GM18858 (cell line): ENCODE measurements around the gene FLVCR2.
"Not testable (repeated sequence)": the region's sequence is repeated elsewhere in the genome, so short reads cannot be mapped to it uniquely, and the experiment has no call there.

ENCODE experiments used
- ATAC-seq: cut with Tn5 transposase; IDR thresholded peaks from one replicate; pipeline ENCODE4 v1.9.1; 2021; ENCODE audit not compliant: unreplicated experiment

FLVCR2 gene

DNA sequence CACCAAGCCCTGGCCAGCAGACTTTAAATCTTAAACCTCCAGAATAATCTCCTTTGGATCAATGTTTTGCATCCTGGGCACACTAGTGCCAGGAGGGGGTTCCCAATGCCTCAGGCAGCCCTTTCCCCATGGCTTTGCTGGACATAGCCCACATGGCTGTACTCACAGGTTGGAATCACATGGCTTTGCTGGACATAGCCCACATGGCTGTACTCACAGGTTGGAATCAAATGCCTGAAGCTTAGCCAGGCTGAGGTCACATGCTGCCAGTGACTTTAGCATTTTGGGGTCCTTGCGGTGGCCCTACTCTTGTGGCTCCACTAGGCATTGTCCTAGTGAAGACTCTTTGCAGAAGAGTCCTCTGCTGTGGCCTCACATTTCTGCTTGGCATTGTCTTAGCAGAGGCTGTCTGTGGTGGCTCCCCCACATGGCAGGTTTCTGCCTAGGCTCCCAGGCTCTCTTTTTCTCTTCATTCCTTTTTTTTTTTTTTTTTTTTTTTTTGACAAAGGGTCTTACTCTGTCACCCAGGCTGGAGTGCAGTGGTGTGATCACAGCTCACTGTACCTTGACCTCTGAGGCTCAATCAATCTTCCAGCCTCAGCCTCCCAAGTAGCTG lies 13.0 kb downstream of the FLVCR2 start:
- no peak for ATAC-seq

DNA sequence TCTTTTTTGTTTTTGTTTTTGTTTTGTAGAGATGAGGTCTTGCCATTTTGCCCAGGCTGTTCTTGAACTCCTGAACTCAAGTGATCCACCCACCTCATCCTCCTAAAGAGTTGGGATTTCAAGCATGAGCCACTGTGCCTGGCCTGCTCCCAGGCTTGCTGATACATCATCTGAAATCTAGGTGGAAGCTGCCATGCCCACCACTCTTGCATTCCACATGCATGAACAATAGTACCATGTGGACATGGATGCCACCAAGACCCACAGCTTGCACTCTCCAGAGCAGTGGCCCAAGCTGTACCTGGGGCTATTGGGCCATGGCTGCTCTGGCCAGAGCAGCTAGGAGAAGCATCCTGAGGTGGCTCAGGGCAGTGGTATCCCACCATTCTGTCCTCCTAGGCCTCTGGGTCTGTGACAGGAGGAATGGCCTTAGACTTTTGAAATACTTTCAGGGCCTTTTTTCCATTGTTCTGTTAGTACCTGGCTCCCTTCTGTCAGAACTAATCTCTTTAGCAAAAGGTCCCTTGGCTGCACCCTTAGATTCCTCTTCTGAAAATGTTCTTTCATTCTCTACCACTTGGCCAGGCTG lies 13.7 kb downstream of the FLVCR2 start:
- no peak for ATAC-seq

DNA sequence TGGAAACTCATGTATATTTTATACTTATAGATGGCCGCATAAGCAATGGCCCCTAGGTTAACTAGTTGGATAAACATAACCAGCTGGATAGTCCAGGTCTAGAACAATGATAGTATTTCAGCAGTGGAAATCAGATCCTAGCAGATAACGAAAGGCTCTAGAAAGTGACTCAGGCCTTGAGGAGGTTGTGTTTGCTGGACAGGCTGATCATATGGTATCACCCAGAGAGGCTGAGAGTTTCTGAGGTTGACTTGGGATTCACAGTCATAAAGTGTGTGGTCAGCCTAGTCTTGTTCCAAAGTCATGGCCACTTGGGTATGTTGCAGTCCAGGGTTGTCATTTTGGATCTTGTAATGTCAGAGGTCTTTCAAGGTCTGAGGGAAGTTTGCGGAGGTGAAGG lies 16.8 kb downstream of the FLVCR2 start:
- ATAC-seq: no peak

DNA sequence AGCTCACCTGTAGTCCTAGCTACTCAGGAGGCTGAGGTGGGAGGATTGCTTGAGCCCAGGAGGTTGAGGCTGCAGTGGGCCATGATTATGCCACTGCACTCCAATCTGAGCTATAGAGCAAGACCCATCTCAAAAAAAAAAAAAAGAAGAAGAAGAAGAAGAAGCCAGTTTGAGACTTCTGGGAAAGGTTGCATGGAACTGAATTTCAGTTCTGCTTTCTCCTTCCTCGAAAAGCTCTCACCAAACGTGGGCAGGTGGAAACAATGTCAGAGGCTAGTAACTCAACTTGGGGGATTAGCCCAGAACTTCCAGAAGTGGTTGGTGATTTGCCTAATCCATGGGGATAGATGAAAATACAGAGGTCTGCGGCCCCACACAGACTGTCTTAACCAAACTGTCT lies 18.7 kb downstream of the FLVCR2 start:
- no peak for ATAC-seq

DNA sequence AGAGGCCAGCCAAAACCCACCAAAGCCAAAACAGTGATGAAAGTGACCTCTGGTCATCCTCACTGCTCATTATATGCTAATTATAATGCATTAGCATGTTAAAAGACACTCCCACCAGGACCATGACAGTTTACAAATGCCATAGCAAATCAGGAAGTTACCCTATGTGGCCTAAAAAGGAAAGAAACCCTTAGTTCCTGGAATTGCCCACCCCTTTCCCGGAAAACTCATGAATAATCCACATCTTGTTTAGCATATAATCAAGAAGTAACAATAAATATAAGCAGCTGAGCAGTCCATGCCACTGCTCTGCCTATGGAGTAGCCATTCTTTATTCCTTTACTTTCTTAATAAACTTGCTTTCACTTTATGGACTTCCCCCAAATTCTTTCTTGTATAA lies 21.7 kb downstream of the FLVCR2 start:
- ATAC-seq: not testable (repeated sequence)

DNA sequence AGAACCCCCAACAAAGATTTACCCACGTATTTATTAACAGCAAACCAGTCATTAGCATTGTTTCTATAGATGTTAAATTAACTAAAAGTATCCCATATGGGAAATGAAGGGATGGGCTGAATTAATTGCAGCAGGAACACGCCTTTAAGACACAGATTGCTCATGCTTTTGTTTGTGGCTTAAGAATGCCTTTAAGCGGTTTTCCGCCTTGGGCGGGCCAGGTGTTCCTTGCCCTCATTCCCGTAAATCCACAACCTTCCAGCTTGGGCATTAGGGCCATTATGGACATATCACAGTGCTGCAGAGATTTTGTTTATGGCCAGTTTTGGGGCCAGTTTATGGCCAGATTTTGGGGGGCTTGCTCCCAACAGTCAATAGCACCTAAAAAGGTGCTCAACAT lies 22.6 kb downstream of the FLVCR2 start:
- ATAC-seq: not testable (repeated sequence)

DNA sequence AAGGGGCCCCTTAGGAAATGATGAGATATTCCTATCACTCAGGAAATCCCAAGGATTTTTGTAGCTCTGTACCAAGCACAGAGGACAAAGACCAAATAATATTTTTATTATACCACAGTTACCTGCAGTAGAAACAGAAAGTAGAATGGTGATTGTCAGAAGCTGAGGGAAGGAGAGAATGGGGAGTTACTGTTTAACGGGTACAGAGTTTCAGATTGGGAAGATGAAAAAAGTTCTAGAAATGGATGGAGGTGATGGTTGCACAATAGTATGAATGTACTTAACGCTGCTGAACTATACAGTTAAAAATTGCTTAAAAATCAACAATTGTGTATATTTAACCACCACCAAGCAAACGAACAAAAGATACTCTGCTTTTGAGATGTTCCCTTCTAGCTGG lies 24.1 kb downstream of the FLVCR2 start:
- no peak for ATAC-seq

DNA sequence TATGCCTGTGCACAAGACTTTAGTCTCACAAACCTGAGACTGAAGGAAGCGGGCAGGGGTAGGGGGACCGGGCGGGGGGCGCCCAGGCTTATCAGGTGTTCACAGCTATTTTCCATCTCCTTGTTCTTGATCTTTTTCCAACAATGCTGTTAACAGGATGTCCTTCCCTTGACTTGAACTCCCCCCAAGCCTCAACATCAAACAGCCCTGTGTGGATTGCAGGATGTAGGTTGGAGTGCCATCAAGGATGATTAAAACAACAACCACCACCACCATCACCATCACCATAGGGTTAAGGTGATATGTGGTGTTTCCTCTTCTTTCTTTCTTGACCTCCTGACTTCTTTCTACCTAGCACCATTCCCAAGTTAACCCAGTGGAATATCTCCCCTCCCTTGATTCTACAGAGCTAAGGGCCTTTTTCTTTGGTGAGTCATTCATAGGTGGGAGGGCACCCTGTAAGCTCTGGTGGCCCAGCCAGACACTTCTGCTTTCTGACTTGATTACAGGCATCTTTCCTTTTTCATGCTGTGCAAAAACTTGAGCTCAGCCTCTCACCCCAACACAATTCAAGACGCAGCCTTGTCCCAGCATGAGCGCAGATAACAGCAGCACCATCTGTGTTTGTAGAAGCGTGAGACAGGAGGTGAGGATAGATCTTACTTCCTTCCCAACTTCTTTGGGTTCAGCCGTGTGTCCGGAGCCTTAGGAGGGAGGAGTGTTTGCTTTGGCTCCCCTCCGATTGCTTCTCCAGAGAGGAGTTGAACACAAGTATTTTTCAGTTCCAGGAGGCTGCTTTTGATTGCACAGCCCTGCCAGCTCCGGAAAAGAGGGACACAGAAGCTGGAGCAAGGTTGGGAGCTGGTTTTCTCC lies 26.8 kb downstream of the FLVCR2 start:
- ATAC-seq: no peak

DNA sequence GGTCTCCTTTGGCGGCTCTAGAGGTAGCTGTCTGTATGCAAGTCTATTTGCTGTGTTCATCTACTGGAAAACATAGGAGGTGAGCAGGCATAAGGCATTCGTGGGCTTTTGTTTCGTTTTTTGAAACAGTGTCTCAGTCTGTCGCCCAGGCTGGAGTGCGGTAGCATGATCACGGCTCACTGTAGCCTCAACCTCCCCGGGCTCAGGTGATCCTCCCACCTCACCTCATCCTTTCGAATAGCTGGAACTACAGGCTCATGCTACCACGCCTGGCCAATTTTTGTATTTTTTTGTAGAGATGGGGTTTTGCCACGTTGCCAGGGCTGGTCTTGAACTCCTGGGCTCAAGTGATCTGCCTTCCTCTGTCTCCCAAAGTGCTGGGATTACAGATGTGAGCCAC lies 27.5 kb downstream of the FLVCR2 start:
- no peak for ATAC-seq

DNA sequence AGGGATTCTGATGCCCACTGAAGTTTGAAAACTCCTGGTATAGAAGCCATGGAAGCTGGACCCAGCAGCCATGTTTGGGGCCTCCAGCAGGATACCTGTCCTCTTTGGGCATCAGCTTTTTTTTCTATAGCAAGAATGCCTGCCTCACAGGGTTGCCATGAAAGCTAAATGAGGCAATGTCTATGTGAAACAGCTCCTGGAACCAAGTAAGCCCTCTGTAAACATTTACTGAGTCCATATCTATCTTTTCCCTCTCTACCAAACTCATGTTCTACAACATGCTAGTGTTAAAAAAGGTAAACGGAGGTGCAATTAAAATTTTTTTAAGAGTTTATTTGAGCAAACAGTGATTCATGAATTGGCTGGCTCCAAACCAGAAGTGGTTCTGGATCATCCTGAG lies 28.6 kb downstream of the FLVCR2 start:
- ATAC-seq: no peak

DNA sequence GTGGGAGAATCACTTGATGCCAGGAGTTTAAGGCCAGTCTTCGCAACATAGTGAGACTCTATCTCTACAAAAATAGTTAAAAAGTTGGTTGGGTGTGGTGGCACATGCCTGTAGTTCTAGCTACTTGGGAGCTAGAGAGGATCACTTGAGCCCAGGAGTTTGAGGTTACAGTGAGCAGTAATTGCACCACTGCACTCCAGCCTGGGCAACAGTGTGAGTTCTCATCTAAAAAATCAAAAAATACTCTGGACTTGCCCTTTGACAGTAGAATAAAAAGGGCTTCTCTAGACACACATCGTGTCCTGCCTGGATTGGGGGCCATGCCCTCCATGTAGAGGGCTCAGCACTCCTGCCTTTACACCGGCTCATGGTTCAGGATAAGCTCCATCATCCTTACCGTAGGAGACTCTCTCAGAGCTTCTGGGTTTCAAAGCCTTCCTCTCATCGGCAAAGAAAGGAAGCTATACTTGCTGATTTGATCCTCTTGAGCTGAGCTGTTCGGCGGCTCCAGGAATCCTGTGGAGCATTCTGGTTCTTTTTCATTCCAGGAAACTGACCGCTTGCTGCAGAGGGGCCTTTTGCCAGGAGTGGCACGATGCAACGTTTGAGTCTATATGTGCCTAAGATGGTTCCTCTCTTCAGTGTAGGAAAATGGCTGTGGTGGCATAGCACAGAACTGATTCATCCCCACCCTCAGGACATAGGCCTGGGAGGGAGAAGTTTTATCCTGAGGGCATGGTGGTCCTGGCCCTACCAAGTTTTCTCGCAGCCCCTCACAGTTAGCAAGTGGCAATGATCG lies 29.6 kb downstream of the FLVCR2 start:
- no peak for ATAC-seq

DNA sequence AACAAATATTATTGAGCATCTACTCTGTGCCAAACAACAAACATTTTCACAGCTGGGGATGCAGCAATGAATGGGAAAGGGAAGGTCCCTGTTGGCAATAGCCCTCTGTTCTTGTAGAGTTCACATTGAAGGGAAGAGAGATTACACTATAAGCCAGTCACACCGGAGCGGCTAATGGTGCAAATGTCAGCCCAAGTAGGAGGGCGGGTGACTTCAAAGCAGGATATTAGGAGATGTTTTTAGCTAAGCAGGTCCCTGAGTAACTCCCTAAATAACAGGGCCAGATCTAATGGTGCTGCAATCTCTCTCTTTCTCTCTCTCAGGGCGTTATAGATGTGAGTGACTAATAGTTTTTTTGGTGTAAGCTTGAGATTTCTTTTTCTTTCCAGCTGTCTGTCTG lies 30.7 kb downstream of the FLVCR2 start:
- no peak for ATAC-seq

DNA sequence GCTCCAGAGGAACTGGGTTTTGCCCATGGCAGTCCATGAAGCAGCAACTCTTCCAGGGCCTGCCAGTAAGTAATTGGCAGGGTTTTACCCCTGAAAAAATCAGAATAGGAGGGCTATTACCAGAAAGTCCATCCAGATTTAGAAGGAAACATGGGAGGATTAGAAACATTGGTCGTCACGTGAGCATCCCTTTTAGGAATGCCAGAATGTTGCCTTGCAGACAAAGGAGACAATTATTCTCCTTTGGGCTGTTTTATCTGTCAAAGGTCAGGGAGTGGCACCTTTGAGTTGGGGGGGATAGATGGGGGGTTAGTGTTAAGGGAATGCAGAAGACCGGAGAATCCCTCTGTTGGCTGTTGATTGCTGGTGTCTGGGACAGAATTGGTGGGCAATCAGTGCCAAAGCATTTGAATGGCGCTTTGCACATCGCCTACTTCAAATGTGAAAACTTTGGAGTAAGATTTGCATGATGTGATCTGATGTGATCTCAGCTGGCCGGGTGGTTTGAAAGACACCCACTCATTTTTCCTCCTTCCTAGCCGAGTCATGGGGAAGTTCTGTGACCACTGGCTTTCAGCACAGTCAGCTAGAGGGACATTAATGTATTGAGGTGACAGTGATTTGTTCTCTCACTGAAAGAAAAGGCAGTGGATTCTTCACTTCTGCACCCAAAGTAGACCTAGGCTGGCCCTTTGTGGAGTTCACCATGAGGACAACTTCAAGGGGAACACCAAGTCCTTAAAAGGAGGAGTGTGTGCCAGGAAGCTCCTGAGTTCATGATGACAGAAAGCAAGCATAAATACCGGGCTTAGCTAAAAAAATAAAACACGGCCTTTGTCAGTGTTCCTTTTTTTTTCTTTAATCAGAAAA lies 31.4 kb downstream of the FLVCR2 start:
- ATAC-seq: no peak

DNA sequence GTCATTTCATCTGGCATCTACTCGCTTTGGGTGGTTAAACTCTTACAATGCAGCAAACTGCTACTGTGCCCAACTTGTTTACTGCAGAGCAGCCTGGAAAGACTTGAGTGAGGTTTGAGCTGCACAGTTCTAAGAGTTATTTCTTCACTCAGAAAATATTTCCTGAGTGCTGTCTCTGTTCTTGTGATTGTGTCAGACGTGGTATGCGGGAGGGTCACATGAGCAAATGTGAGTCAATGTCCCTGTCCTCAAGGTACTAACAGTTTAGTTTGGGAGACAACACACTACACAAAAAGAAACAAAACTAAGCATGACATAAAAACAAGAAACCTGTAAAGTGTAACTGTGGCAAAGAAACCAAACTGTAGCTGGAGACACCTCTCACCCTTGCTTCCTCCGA lies 32.4 kb downstream of the FLVCR2 start:
- no peak for ATAC-seq

DNA sequence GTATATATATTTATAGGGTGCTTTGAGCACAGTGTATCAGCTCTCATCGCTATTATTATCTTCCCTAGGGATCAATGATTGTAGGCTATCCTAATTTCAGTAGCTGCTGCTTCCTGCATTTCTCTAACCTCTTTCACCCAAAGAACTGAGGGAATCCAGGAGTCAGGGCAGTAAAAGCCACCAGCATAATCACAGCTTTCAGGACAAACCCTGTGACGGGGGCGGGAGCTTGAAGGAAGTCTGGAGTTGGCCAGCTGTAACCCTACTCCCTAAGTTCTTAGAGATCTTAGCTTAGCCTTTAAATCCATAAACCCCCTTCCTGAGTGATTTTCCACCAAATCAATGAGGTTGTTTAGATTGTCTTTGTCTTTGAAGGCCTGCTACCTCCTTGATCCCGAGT lies 33.7 kb downstream of the FLVCR2 start:
- no peak for ATAC-seq

DNA sequence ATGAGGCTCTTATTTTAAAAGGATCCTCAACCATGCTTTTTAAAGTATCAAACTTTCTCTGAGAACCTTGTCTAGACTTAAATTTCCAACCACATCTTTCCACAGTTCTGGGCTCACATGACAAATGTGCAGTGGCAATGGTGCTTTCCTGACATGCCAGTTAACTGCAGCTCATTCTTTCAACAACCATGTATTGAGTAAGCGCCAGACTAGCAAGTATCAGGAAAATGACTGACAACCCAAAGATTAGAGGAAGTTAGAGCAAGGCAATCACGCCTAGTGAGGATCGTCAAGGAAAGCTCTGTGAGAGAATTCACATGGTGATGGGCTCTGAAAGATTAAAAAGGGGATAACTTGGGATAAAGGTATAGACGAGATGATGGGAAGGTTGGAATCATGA lies 35.8 kb downstream of the FLVCR2 start:
- ATAC-seq: no peak

DNA sequence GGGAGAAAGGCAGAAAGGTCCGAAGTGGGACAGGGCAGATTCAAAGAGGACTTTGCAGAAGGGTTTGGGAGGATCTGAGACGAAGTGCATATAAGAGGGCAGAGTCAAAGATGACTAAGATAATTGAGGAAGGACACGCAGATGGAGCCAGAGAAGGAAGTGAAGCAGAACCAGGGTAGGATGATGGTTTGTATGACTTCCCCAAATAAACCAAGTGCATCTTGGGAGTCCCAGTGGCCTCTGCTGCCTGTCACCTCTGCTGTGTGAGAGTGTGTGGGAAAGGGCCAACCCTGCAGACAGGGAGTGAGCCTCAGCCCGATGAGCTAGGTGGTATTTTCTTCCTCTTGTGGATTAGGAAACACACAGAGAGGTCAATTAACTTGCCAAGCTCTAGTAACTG lies 36.8 kb downstream of the FLVCR2 start:
- ATAC-seq: no peak

DNA sequence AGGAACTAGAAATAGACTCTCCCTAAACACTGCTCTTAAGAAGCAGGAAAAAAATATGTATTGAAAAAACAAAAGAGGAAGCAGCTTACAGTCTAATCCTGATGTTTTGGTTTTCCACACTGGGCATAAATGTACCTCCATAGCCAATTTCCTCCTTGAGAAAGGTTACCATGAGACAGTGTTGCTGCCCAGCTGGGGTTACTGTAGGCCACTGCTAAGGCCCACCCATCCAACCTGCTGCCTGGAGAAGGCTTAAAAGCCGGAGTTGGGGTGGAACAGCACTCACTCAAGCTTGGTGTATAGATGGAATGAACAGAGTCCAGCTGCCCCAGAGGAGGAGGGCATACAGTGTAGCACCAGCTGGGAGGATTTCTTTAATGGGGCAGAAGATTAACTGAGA lies 41.1 kb downstream of the FLVCR2 start:
- no peak for ATAC-seq

DNA sequence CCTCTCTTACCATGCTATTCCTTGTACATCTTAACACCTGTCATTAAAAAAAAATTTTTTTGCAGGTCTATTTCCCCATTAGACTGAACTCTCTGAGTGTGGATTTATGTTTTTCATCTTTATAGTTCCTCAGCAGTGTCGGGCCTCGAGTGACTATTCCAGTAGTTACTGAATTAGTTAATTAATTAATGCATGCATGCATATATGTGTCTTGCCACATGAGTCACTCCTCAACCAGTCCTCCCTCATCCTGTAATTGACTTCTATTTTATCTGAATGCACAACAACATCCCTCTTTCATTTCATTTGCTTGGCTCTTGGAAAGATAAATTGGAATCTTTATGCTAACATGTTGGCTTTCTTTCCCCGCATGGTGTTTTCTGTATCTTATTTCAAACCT lies 46.6 kb downstream of the FLVCR2 start:
- ATAC-seq: no peak

DNA sequence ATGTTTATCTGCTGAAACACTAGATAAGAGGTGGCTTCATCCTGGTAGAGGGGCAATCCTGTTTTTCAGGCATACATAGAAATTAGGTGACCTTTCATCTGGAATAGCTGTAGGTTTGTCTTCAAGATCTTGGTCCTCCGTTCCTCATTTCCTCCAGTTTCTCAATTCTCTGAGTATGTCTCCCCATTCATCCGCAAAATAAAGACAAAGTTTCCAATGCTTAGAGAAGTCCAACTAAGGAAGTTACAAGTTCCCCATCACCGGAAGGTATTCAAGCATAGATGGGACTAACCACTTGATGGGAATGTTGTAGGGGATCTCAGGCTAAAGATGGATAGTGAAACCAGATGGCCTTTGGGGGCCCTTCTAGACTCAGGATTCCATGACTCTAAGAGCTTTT lies 48.0 kb downstream of the FLVCR2 start:
- no peak for ATAC-seq

DNA sequence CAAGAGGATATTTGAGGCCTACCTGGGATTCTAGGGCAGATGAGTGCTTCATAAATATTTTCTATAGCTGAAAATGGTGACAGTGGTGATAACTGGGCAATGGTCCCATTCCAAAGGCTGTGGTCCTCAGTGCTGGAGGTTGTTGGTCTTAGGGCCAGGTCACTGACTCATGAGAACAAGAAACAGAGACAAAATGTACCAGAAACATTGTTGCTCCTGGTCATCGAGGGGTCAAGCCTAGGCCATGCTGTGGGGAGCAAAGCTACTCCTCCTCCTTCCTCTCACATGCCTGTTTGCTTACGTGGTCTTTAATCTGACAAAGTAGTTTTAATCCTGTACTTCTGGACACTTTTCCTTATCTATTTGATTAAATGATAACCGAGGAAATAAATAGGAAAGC lies 48.4 kb downstream of the FLVCR2 start:
- ATAC-seq: no peak
